ENCODE results near the gene C11orf87.

C11orf87 gene

DNA sequence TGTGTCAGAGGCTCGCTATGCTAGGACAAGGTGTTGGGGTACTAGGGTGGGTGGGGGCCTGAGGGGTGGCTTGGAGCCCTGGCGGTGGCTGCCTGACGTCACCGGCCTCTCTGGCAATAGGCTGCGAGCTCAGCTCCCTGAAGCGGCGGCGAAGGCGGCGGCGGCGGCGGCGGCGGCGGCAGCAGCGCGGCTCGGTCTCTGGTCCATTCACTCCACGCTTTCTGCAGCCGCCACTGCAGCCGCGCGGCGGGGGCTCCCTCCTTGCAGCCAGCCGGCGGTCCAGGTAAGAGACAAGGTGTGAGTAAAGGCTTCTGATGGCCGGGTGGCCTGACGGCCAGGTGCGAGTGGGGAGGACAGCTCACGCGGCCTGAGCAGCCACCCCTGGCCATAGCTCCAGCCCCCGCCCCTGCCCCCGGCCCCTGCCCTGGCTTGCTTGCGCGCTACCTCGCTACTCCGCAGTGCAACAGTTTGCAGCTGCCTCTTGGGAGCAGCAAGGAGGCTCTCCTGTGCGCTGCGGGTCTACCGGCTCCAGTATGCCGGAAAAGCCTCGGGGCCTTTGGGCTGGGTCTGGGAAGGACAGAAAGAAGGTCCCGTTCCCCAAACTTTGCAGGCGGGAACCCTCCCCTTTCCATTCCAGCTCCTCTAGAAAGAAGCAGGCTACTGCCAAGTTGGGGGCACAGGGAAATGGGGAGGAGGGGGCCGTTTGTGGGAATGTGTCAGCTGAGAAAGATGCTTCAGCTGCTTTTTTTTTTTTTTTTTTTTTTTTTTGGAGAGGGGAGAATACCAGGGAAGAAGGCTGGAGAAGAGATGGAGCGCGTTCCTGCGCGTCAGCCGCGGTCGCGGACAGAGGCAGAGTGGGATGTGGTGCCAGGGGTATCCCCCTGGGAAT lies at the start of gene C11orf87:
Gene C11orf87 (plus strand): TSS at position 210 of the 889 bp plus-strand sequence. CDS start 1,444 bp downstream, outside the sequence.
- no peak for DNase-seq

DNA sequence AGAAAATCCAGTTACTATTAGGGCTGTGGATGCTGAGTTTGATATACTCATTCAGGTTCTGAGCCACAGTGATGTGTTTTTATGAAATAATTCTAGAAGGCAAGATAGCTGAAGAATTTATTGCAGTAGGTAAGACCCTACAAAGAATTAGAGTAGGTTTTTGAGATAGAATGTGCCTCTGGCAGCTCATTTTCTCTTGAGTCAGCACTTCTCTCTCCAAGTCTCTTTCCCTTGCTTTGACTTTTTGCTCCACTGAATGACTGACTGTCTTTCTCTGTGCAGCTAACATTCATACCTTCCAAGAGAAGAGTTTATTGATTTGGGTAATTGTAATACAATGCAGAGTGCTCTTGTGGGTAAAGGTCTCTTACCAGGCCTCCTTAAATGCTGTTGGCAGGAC lies 48.0 kb upstream of the C11orf87 start:
- no peak for DNase-seq

DNA sequence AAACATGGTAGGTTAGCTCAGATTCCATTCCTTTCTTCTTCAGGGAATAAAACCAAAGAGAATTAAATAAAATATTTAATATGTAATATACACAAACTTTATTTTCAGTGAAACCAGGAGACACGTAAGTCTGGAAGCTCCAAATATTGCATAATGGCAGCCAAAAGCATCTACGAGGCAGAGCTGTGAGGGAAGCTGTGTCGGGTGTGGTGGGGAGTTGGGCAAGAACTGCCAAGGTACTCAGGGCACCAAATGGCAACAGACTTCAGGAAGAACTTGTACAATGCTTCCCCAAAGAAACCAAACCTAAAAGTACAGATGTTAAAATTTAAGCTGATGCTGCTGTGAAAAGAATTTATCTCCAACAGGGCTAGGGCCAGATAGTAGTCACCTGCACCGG lies 47.5 kb upstream of the C11orf87 start:
- DNase-seq, result no peak

DNA sequence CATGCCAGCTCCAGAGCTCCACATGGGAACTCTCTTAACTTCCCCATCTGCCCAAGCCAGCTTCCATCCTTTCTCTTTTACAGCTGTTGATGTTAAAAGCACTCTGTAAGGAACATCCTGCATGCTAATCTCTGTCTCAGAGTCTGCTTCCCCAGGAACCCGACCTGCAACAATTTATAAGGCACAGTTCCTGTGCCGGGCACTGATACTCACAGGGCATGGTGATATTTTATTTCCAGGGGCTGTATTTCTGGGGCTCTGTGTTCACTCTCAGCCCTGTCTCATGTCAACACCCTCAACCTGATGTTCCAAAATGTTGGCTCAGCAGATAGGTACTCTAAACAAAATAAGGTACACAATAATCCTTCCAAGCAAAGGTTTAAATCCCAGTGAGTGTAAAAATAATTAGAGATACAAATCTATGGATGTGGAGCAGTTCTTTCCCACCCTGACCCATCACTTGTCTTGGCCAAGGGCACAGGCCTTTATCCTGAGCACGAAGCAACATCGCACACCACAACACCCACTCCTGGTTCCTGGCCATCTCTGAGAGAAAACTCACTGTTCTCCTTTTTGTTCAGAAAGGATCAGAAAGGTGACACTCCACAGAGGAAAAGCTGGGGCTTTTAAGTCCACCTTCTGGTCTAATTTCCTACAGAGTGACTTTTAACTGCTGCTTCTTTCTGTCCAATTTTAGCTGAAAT lies 44.8 kb upstream of the C11orf87 start:
- DNase-seq, result no peak

DNA sequence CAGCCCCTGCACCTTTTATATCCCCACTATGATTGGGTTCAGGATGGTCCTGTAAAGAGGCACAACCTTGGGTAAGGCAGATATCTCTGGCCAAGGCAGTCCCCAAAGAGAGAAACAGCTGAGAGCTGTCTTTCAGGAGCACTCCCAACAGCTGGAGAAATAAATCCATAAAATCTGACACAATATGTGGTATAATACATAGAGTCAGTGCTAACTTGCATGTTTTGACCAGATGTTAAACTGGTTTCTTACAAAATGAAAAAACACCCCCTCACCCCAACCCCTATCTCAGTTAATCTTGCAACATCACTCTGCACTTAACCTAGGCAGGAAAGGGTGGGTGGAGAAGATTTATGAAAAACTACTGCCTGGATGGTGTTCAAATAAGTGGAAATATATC lies 44.0 kb upstream of the C11orf87 start:
- DNase-seq, result no peak

DNA sequence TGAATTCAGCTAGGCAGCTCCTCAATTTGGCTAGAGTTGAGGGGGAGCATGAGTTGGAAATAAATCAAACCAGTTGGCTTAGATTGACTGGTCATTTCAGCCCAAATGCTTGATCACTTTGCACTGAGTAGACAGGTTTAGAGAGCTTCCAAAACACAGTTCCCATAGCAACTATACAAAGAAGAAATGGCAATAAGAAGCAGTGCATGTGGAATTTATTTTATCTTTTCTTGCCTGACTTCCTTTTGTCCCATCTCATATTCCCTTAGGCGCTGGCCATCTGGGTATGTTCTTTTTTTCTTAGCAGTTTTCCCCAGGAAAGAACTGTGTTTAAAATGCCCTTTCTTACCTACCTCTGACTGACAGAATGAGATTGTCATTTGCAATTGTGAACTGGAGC lies 38.7 kb upstream of the C11orf87 start:
- no peak for DNase-seq

DNA sequence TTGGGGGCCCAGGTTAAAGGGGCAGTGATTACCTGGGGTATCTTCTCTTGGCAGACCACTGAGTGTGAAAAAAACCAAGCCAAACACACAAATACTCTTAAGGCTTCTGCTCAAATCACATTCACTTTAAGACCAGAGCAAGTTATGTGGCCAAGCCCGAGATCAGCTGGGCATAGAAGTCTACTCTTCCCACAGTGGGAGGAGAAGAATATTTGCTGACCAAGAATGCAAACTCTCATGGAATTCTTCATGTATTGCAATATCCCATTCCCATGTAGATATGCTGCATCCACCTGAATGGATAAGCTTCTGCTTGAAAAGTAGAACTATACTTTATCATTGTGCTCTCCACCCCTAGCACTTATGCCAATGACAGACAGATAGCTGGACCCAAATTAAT lies 37.1 kb upstream of the C11orf87 start:
- no peak for DNase-seq

DNA sequence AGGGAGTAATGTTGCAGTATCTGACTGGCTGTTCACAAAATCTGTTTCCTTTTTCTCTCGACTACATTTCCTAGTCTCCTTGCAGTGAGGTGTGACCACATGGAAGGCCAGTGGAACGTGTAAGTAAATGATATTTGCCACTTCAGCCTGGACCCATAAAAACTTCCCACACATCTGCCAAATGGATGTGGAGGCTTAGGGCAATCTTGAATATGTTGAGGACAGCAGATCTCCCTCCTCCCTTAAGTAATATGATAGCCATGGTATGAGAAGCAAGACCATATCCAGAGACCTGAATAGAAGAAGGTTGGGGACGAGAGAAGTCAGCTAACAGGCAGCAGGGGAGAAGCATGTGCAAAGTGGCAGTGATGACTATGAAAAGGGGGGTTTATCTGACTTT lies 33.0 kb upstream of the C11orf87 start:
- DNase-seq, result no peak

DNA sequence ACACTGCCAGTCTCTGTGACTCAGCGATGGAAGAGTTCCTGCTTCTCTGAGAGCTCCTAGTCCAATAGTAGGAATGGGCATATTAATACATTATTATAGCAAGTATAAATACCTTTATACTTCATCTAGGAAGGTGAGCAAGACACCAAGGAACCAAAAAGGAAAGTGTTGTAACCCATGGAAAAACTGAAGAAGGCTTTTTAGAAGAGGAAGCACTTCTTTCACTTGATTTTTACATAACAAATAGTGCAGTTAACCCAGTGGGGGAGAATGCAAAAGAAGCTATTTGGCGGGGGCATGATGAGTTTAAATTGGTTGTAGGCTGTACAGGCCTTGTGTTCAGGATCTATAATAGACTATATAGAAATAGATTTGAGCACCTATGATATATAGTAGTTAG lies 31.2 kb upstream of the C11orf87 start:
- DNase-seq, result no peak

DNA sequence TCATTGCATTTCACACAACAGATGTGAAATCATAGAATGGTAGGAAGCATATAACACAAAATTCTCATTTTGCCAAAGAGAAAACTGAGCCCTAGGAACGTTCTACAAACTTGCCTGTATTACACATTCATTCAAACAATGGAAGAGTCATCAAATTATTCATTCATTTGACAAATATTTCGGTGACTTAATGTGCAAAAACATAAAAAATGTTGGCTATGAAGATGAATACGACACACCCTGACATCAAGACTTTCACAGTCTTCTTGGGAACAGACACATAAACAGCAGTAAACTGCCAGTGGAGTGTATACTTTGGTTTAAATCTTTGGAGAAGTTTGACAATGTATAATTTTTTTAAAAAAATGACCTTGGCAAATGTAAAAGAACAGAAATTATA lies 20.4 kb upstream of the C11orf87 start:
- DNase-seq, result no peak

DNA sequence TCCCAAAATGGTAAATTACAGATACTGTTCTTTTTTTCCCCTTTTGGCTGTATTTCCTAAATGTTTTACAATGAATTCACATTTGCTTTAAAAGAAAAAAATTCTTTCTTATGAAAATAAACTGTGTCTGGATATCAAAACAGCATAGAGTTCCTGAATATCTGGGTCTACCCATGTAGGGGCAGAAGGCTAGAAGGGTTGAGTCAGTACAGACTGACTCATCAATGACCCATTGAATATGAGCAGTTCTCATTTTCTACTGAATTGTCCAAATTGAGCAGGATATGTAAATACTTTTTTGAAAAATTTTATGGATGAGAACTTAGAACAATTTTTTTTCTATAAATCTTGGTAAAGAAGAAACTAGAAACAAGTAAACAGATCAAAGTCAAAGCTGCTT lies 16.3 kb upstream of the C11orf87 start:
- no peak for DNase-seq

DNA sequence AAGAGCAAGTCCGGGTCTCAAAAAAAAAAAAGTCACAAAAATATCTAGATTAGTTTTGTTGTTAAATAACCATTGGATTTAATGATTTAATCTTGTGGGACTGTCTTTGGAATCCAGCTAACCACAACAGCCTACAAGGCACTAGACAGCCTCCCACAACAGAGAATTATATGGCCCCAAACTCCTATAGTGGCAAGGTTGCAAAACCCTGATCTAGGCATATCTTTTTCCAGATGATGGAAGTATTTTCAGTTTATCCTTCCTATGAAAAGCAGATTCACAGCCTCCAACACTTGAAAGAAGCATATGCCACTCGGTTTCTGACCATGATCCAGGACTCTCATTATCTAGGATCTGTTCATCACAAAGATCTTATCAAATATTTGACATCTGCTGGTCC lies 5.4 kb upstream of the C11orf87 start:
- no peak for DNase-seq

DNA sequence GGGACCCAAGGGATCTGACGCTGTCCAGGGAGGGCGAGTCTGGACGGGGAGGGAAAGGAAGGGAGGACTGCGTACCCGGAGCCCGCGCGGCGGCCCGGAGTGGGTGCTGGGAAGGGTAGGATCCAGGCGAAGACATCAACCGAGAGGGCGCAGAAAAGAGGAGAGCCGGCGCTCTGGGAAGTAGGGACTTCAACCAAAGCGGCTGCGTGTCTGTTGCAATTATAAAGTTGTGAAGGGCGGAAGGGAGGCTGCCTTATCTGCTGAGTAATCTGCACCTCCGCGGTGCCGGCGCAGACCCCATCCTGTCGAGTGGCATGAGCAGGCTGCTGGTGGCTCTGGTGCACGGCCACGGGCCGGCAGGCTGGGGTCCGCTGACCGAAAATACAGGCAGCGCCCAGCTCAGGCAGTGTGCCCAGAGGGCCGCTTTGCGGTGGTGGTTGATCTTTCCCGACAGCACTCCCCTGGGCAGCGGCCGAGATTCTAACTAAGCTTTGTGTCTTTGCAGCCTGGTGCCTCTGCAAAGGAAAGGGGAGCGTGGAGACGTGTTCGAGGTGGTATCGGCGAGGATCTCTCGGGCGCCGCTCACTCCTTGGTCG lies 978 bp downstream of the C11orf87 start:
- DNase-seq, result no peak

DNA sequence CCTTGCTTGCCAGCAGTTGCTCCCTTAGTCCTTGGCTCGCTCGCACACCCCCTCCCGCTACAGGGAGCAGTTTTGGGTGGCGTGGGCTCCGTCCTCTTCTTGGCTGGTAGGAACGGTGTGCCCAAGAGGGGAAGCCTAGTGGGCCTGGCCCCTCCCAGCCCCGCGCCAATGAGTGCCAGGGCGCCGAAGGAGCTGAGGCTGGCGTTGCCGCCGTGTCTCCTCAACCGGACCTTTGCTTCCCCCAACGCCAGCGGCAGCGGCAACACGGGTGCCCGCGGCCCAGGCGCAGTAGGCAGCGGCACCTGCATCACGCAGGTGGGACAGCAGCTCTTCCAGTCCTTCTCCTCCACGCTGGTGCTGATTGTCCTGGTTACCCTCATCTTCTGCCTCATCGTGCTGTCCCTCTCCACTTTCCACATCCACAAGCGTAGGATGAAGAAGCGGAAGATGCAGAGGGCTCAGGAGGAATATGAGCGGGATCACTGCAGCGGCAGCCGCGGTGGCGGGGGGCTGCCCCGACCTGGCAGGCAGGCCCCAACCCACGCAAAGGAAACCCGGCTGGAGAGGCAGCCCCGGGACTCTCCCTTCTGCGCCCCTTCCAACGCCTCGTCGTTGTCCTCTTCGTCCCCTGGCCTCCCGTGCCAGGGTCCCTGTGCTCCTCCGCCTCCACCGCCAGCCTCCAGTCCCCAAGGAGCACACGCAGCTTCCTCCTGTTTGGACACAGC lies 1.6 kb downstream of the C11orf87 start:
- DNase-seq, result no peak

DNA sequence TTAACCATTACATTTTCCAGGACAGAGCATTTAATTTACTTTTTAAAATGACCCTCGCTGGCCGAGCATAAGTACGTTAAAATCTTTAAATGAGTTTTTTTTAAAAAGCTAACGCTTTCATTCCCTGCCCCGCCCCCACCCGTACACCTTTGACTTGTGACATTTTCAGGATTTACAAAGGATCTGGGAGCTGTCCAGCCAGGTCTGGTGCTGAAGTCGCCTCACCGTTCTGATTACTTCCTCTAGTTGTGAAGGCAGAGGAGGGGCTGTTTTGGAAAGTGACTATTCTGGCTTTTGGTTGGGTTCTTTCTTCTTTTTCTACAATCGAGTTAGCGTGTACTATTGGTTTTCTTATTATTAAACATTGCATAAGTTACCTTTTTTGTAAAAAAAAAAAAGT lies 2.9 kb downstream of the C11orf87 start:
- no peak for DNase-seq

DNA sequence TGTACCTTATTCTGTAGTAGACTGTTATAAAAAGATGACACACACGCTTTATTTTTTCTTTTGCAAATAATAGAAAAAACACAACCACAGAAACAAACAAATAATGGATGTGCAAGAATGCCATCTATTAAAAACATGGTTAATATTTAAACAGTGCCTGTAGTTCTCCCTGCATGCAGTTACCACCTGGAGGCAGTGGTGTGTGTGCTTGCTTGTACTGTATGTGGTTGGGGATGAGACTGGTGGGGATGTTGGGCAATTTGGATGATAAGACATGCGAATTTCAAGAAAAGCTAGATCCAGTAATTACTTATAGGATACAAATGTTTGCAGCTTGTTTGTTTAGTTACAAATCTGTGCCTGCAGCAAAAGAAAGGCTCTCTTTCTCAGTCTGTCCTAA lies 3.6 kb downstream of the C11orf87 start:
- no peak for DNase-seq

DNA sequence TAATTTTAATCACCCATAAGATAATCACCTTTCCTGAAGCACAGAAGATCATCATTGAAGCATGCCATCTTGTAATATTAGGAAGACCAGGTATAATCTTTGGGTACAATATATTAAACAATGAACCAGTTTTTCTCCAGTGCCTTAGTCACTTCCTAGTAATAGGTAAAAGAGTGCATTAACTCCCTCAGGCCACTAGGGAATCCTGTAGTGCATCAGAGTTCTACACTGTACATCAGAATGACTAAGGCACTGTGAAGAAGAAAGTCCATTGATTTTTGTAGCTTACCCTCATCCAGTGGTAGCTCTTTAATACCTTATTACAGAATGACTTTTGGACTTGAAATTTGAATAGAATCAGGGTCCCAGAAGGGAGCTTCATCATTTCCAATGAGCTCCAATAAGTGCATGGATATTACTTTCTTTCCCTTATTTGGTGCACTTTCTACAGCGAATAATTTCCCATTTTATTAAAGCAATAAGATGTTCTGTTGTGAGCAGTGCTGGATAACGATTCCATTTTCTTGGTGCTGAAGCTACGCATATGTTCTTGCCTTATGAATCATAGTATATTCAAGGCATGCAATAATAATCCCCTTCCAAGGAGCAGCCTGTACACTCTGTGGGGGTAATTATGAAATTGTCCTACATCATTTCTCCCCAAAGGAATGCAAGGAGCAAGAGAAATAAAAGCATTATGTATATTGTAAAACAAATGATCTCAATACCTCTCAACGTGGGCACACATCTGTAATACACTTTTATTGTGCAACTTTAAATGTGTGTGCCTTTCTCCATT lies 4.7 kb downstream of the C11orf87 start:
- DNase-seq, result no peak

DNA sequence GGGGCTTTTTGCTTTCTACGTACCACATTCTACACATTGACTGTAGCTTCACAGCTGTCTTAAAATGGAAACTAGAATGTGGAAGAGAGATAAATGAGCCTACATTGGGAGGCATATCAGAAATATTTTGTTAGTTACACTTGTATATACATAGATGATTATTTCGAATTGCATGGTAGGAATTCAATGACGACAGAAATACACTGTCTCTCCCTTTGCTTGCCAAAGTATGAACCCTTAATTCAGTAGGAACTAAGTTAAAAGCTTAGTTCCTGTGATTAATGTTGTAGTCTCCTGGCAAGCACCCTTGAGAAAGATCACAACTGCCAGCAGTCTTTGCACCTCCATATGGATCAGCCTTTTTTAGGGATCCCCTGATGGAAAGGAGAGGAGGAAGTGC lies 10.1 kb downstream of the C11orf87 start:
- DNase-seq, result no peak

DNA sequence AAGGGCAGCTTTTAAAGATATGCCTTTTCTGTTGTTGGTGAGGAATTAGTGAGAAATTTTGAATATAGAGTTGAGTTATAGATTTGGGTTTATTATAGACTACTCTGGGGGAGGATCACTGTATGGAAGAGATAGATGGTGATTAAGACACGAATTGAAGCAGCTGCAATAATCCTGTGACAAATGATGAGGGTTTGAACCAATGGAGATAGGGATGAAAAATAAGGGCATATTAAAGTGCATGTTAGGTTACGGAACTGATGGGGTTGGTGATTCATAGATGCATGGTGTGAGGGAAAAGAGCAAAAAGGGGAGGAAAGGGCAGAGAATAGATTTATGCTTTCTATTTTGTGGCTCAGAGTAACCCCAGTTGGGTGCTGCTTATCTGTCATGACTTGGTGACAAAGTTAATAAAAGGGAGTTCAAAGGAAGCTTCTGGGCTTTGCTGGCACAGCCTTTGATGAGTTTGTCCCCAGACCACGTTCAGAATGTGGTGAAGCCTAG lies 11.8 kb downstream of the C11orf87 start:
- no peak for DNase-seq

DNA sequence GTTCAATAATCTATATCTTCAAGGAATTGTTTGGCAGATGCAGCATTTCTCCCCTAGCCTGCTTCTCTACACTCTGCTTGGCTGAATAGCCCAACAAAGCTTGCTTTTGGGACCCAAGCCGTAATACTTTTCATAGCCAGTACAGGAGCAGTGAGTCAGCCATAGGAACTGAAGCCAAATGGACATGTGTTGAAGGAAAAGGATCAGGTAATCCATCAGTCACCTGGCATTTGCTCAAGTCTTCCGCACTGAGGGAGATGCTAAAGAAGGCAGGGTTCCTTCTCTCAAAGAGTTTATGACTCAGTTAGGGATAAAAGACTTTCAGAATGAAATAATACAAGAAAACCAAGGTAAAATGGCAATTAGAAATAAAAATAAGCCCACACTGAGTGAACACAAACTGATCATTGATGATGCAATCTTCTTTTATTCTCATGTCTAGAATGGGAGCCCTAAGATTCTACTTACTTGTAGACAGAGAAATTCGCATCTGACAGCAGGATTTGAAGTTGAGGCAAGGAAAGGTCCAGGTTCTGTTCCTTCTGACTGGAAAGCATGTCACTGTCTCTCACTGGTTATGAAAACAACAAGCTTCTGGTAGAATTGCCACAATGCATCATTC lies 13.2 kb downstream of the C11orf87 start:
- no peak for DNase-seq

DNA sequence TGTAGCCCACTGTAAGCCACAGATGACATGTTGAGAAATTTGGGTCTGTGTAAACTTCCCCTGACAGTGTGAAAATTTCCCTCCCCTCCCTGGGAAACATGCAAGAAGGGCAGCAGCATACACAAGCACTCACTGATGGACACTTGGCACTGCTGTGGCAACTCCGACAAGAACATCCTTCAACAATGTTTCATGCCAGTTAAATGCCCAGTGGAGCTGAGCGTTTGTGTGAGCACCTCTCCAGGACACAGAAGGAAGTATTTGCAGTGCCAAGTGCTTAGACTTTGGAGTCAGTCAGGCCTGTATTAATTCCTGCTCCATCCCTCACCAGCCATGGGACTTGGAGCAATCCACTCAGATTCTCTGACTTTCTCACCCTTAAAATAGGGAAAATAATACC lies 17.7 kb downstream of the C11orf87 start:
- no peak for DNase-seq

DNA sequence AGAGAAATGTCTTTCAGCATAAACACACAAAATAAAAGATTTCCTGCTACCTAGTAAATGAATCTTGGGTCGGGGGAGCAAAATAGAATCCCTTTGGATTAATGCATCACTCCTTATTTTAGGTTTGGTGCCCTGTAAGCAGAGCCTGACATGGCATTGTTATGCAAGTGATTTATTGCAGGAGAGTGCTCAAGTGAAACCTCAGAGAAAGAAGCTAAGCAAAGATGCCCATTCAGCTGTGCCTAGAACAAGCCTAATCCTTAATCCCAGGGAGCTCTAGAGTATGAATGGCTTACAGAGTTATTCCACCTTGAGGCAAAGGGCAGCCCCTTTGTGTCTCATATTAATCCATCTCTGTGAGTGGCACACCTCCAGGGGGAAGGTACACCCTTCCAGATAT lies 21.1 kb downstream of the C11orf87 start:
- no peak for DNase-seq

All from suppressor macrophage treated with lipopolysaccharide for 4 hours (primary cell).